PC-3 (cell line): ENCODE measurements around the gene ARHGAP42. TPM values are rescaled to one million over a fixed set of nuclear protein-coding genes. Genes with fewer than 3 reads are reported as not detected.

Experiments
- ATAC-seq: fragments of 200-7000 bp; cut with Tn5 transposase; 2 replicates; pipeline ENCODE4 v1.9.1; 2020; ENCODE audit warnings: mild to moderate bottlenecking, moderate library complexity
- BruUV-seq: library from RNA; stranded (reverse); fragments of 400-500 nt; replicated peaks from 2 replicates; lab custom pipeline; 2021; lab: Mats Ljungman, UMichigan
- CTCF ChIA-PET: fragments of 300-600 bp; sonication (Branson Sonifier 250); formaldehyde crosslinking; loops from one replicate; lab custom pipeline; 2022; ENCODE audit warnings: antibody characterized with exemption; lab: Charles Lee
- POLR2A ChIA-PET: fragments of 300-600 bp; sonication (Branson Sonifier 250); formaldehyde crosslinking; loops from one replicate; lab custom pipeline; 2022; ENCODE audit warnings: antibody characterized with exemption; ENCODE audit not compliant: unreplicated experiment; lab: Charles Lee
- DNase-seq: peaks from one replicate; pipeline ENCODE4 v3.0.0-alpha.2; 2015
- H2AFZ ChIP-seq: fragments of 300-600 bp; sonication (generic); 2 replicates; pipeline ENCODE4 v1.6.0; 2016; ENCODE audit warnings: antibody characterized with exemption, low read length
- H3F3A ChIP-seq: fragments of 300-600 bp; sonication (generic); one replicate; pipeline ENCODE4 v1.6.0; 2017; ENCODE audit warnings: antibody characterized with exemption, low read length, control low read depth, mild to moderate bottlenecking; ENCODE audit not compliant: unreplicated experiment
- H3K27ac ChIP-seq: fragments of 300-600 bp; sonication (generic); 2 replicates; pipeline ENCODE4 v1.5.1; 2016; ENCODE audit warnings: mild to moderate bottlenecking, low read length
- H3K27me3 ChIP-seq: fragments of 300-600 bp; sonication (generic); 2 replicates; pipeline ENCODE4 v1.6.1; 2016; ENCODE audit warnings: low read length, mixed read lengths
- H3K36me3 ChIP-seq: fragments of 300-600 bp; sonication (generic); 2 replicates; pipeline ENCODE4 v1.6.1; 2016; ENCODE audit warnings: low read depth, mixed run types, low read length, mixed read lengths
- H3K4me1 ChIP-seq: fragments of 300-600 bp; sonication (generic); 2 replicates; pipeline ENCODE4 v1.5.1; 2016; ENCODE audit warnings: low read length; ENCODE audit not compliant: insufficient read depth
- H3K4me2 ChIP-seq: fragments of 300-600 bp; sonication (generic); 2 replicates; pipeline ENCODE4 v1.6.0; 2016; ENCODE audit warnings: low read length
- H3K4me3 ChIP-seq: fragments of 300-600 bp; sonication (generic); 2 replicates; pipeline ENCODE4 v1.5.1; 2016; ENCODE audit warnings: mild to moderate bottlenecking, low read length, mixed read lengths
- H3K79me2 ChIP-seq: fragments of 300-600 bp; sonication (generic); 2 replicates; pipeline ENCODE4 v1.6.1; 2017; ENCODE audit warnings: low read length, mixed read lengths
- H3K9ac ChIP-seq: fragments of 300-600 bp; sonication (generic); 2 replicates; pipeline ENCODE4 v1.6.0; 2016; ENCODE audit warnings: mild to moderate bottlenecking, low read length
- H3K9me2 ChIP-seq: fragments of 300-600 bp; sonication (generic); replicated peaks from 2 replicates; pipeline ENCODE4 v1.6.1; 2016; ENCODE audit warnings: mixed run types, low read length, mixed read lengths
- H3K9me3 ChIP-seq: fragments of 300-600 bp; sonication (generic); 2 replicates; pipeline ENCODE4 v1.6.1; 2016; ENCODE audit warnings: low read length, mixed read lengths
- H4K20me1 ChIP-seq: fragments of 300-600 bp; sonication (generic); 2 replicates; pipeline ENCODE4 v1.6.1; 2016; ENCODE audit warnings: low read length, mixed read lengths
- CTCF ChIP-seq: fragments of 300-600 bp; sonication (generic); conservative IDR thresholded peaks from 2 replicates; pipeline ENCODE4 v1.5.1; 2017; ENCODE audit warnings: antibody characterized with exemption, low read depth, mild to moderate bottlenecking, low read length
- EZH2 ChIP-seq: fragments of 300-600 bp; sonication (generic); IDR thresholded peaks from one replicate; pipeline ENCODE4 v1.6.1; 2017; ENCODE audit warnings: antibody characterized with exemption, mild to moderate bottlenecking, low read length; ENCODE audit not compliant: unreplicated experiment
- EZH2phosphoT487 ChIP-seq: fragments of 300-600 bp; sonication (generic); IDR thresholded peaks from 2 replicates; pipeline ENCODE4 v1.6.1; 2018; ENCODE audit warnings: mild to moderate bottlenecking, antibody characterized with exemption, low read length, borderline replicate concordance
- intact Hi-C: fragments of 100-400 bp; cut with micrococcal nuclease; formaldehyde crosslinking; loops from 2 replicates; pipeline ENCODE4 v1.9.0; 2023
- total RNA-seq: library from RNA; depleted of rRNA; stranded (reverse); fragments of >200 nt; gene quantifications from 2 replicates; pipeline ENCODE4 v1.2.3, GENCODE V29; 2014

Gene ARHGAP42
- total RNA-seq, 1 experiment from 2014 or later: 12.1 TPM

GRCh38 chr11:100847696-100848216 lies 160.7 kb downstream of the ARHGAP42 start:
- no TSS peak for BruUV-seq
- no peak for TF ChIP-seq EZH2phosphoT487
- no peak for TF ChIP-seq EZH2
- TF ChIP-seq CTCF: no peak
- Histone ChIP-seq H3K36me3 (no peaks in the 10 kb centered on the region), H3K9me3 (no peaks in the 10 kb centered on the region), H3K27ac (no peak overlapping the region), H4K20me1 (no peaks in the 10 kb centered on the region), H3F3A (no peaks in the 10 kb centered on the region), H3K79me2 (peaks cover 6% of the 10 kb centered on the region; the same call in 1 of the 2 replicates), H3K4me2 (no peak overlapping the region), H3K9me2 (no peaks in the 10 kb centered on the region), H3K9ac (no peak overlapping the region), H3K27me3 (no peaks in the 10 kb centered on the region), H3K4me1 (peaks cover 15% of the 10 kb centered on the region), H3K4me3 (no peak overlapping the region), H2AFZ (no peak overlapping the region)
- POLR2A ChIA-PET: no interaction called here
- ATAC-seq: no peak
- no peak for DNase-seq
- intact Hi-C loops: no loop called here
- CTCF ChIA-PET: no interaction called here

GRCh38 chr11:100849009-100849900 lies 162.2 kb downstream of the ARHGAP42 start:
- no peak for ATAC-seq
- Histone ChIP-seq H3F3A (no peaks in the 10 kb centered on the region), H3K27me3 (no peaks in the 10 kb centered on the region), H3K9me3 (no peaks in the 10 kb centered on the region), H3K4me2 (no peak overlapping the region), H3K36me3 (no peaks in the 10 kb centered on the region), H3K9me2 (no peaks in the 10 kb centered on the region), H2AFZ (no peak overlapping the region), H3K9ac (no peak overlapping the region), H3K4me3 (no peak overlapping the region), H4K20me1 (no peaks in the 10 kb centered on the region), H3K27ac (no peak overlapping the region), H3K4me1 (peaks cover 15% of the 10 kb centered on the region), H3K79me2 (peaks cover 6% of the 10 kb centered on the region; the same call in 1 of the 2 replicates)
- POLR2A ChIA-PET: interaction anchor here (0.6 kb wide), 1 partner anchor 93 kb away, joined by 5 read pairs; no protein-coding TSS in a partner anchor
- CTCF ChIA-PET: interaction anchor here (1.2 kb wide), 1 partner anchor 162 kb away, joined by 5 read pairs; no protein-coding TSS in a partner anchor
- no TSS peak for BruUV-seq
- TF ChIP-seq EZH2 (no peak), EZH2phosphoT487 (no peak), CTCF (no peak)
- intact Hi-C loops: no loop called here
- no peak for DNase-seq
